Body of pancreas (tissue), 4 donors: ENCODE results near the gene BARX1.

Experiments used
- POLR2A ChIP-seq, 3 donors: fragments of 450-650 bp; IDR thresholded peaks; one replicate each; pipeline ENCODE4 v1.6.1; 2016; ENCODE audit warnings: antibody characterized with exemption in 3 of 3, mild to moderate bottlenecking in 2 of 3
- TF ChIP-seq, protein P1 (sequence below), 7 experiments: fragments of 450-650 bp in 4 of 7; fragments of 200-600 bp in 3 of 7; sonication (generic) in 3 of 7; IDR thresholded peaks; one replicate each; pipeline ENCODE4 v1.5.1; 2016 to 2019; ENCODE audit warnings: antibody characterized with exemption in 7 of 7

DNA sequence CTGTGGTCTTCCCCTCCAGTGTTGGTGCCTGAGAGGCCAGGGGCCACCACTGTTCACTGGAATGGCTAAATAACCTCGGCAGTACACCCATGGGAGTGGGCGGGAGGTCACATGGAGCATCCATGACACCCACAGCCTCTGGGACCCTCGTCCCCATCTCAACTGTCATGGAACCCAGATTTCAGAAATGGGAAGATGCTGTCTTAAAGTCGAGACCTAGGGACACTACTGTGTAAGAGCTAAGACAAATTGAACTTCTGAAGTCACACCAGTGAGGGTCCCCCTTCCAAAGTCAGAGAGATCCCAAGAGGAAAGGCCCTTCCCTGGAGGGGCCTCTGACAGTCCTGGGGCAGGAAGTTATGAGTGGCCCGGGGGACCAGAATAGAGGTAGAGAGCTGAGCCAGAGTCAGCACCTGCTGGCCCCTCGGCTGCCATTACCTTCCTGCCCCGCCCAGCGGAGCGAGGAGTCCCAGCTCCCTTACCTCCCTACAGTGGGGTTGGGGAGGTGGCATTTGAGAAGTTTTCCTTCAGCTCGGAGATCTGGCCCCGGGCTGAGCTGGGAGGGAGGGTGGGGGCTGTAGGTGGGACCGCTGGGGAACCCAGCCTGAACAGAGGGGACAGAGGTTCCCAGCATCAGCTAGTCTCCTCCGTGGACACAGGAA lies 7.6 kb downstream of the BARX1 start:
- TF ChIP-seq, protein P1, sequence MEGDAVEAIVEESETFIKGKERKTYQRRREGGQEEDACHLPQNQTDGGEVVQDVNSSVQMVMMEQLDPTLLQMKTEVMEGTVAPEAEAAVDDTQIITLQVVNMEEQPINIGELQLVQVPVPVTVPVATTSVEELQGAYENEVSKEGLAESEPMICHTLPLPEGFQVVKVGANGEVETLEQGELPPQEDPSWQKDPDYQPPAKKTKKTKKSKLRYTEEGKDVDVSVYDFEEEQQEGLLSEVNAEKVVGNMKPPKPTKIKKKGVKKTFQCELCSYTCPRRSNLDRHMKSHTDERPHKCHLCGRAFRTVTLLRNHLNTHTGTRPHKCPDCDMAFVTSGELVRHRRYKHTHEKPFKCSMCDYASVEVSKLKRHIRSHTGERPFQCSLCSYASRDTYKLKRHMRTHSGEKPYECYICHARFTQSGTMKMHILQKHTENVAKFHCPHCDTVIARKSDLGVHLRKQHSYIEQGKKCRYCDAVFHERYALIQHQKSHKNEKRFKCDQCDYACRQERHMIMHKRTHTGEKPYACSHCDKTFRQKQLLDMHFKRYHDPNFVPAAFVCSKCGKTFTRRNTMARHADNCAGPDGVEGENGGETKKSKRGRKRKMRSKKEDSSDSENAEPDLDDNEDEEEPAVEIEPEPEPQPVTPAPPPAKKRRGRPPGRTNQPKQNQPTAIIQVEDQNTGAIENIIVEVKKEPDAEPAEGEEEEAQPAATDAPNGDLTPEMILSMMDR (IDR thresholded peaks at IDR 0.05): no peak
- no peak for TF ChIP-seq POLR2A (IDR thresholded peaks at IDR 0.05)
